NB4 (cell line): ENCODE data around the gene APOC3.

Experiments used
- DNase-seq: peaks from one replicate; pipeline ENCODE4 v3.0.0; 2010; ENCODE audit warnings: low read depth
- H3K4me3 ChIP-seq: one replicate; pipeline ENCODE4 v1.5.1; 2011; ENCODE audit warnings: mild to moderate bottlenecking, low read depth, low read length, moderate library complexity
- MYC ChIP-seq: IDR thresholded peaks from 2 replicates; pipeline ENCODE4 v1.6.1; 2011; ENCODE audit warnings: low read depth, low read length
- POLR2A ChIP-seq: IDR thresholded peaks from 2 replicates; pipeline ENCODE4 v1.6.1; 2011; ENCODE audit warnings: mild to moderate bottlenecking; ENCODE audit not compliant: insufficient read length; ENCODE audit errors: extremely low read depth
- TF ChIP-seq, protein P1 (sequence below): IDR thresholded peaks from one replicate; pipeline ENCODE4 v1.5.1; 2012; ENCODE audit warnings: low read depth, low read length
- TF ChIP-seq, protein P2 (sequence below): IDR thresholded peaks from 2 replicates; pipeline ENCODE4 v1.6.1; 2011; ENCODE audit warnings: low read depth, low read length

The APOC3 gene

DNA sequence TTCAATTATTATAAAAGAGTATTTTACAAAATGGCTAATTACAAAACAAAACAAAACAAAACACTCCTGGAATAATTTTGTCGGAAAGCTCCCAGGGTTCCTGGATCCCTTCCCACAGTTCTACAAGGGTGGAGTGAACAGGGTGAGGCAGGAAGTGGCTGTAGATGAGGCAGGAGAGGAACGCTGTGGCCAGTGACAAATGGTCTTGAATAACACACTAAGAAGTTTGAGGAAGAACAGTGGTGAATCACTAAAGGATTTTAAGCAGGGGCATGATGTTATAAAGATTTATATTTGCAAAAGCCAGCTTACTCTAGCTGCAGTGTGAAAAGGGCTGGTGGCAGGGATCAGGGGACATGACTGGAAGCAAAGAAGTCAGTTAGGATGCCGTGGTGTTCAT, 41.5 kb downstream of the APOC3 start:
- no peak for DNase-seq
- TF ChIP-seq POLR2A = no peak
- TF ChIP-seq, protein P1, sequence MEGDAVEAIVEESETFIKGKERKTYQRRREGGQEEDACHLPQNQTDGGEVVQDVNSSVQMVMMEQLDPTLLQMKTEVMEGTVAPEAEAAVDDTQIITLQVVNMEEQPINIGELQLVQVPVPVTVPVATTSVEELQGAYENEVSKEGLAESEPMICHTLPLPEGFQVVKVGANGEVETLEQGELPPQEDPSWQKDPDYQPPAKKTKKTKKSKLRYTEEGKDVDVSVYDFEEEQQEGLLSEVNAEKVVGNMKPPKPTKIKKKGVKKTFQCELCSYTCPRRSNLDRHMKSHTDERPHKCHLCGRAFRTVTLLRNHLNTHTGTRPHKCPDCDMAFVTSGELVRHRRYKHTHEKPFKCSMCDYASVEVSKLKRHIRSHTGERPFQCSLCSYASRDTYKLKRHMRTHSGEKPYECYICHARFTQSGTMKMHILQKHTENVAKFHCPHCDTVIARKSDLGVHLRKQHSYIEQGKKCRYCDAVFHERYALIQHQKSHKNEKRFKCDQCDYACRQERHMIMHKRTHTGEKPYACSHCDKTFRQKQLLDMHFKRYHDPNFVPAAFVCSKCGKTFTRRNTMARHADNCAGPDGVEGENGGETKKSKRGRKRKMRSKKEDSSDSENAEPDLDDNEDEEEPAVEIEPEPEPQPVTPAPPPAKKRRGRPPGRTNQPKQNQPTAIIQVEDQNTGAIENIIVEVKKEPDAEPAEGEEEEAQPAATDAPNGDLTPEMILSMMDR = no peak
- H3K4me3 ChIP-seq = no peak overlapping the region

DNA sequence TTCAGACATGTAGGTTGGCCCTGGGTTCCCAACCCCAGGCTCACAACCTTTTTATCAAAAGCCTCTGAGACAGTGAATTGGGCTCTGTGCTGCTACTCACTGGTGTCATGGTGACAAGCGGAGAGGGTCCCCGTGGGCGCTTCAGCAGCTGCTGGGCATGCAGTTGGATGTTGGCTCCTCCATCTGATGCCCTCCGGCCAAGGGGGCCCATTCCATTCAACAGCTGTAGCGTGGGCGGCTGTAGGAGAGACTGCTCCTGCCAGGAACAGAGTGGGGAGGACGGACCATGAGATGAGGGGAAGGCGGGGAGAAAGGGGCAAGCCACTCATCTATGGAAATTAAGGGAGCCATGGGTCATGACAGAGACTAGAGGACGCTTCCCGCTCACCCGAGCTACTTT, 43.7 kb downstream of the APOC3 start:
- TF ChIP-seq, protein P2, sequence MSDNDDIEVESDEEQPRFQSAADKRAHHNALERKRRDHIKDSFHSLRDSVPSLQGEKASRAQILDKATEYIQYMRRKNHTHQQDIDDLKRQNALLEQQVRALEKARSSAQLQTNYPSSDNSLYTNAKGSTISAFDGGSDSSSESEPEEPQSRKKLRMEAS = no peak
- TF ChIP-seq MYC (no peak), POLR2A (no peak)
- TF ChIP-seq, protein P1 = no peak
- no peak overlapping the region for H3K4me3 ChIP-seq
- DNase-seq = no peak

DNA sequence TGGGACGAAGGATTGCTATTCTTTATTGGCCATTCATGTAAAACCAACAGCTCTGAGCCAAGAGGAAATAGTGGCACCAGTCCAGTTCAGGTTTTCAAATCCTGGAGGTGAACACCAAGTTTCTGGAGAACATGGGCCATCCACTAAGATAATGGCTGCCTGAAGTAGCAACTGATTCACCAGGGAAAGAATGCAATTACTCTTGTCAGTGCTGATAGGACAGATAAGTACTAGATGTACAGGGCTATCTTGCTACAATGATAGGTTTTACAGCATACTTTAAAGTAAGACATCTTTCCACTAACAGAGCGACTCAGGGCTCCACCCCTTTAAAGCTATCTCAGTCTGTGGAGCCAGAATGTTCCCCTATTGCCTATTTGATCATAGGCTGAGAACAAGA, 44.5 kb downstream of the APOC3 start:
- no peak for DNase-seq
- H3K4me3 ChIP-seq = no peak overlapping the region
- TF ChIP-seq, protein P2 = no peak
- TF ChIP-seq POLR2A = no peak
- no peak for TF ChIP-seq MYC
- TF ChIP-seq, protein P1 = no peak

DNA sequence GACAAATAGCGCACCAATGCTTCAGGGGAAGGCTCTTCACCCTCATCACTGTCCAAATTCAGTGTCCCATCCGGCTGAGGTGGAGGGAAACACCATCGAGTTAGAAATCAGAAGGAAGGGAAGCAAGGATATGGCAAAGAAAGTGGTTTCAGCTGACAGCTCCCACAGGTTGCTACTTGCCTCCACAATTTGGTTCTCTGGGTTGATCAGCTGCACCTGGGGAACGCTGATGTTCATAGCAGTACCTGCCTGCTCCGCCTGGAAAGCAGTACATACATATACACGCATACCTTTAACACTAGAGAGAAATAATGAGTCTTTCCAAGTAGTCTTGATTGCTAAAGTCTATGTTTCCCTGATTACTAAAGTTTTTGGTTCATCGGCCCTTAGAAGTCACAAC, 45.5 kb downstream of the APOC3 start:
- no peak for DNase-seq
- TF ChIP-seq POLR2A = no peak
- TF ChIP-seq, protein P2 = no peak
- TF ChIP-seq, protein P1 = no peak
- TF ChIP-seq MYC = no peak
- no peak overlapping the region for H3K4me3 ChIP-seq

DNA sequence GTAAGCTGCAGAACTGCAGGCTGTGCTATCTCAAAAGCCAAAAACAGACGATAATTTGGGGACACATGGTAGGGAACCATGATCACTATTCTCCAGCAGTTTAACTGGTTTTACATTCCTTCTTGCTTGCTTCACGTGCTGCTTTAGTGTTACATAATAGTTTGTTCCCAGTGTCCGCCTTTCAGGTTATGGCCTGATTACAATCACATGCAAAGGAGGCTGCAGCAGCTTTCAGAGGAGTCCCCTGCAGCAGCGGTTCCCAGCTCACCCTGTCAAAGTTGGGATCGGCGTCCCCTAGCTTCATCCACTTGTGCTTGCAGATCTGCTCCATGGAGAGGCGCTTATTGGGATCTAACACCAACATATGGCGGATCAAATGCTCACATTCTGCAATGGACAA, 46.9 kb downstream of the APOC3 start:
- no peak for TF ChIP-seq MYC
- TF ChIP-seq, protein P2 = no peak
- no peak for TF ChIP-seq POLR2A
- TF ChIP-seq, protein P1 = no peak
- no peak overlapping the region for H3K4me3 ChIP-seq
- no peak for DNase-seq
